Measurements from ENCODE around the gene HSD3B1.
"Not testable (repeated sequence)": the region's sequence is repeated elsewhere in the genome, so short reads cannot be mapped to it uniquely, and the experiment has no call there.

The HSD3B1 gene

DNA sequence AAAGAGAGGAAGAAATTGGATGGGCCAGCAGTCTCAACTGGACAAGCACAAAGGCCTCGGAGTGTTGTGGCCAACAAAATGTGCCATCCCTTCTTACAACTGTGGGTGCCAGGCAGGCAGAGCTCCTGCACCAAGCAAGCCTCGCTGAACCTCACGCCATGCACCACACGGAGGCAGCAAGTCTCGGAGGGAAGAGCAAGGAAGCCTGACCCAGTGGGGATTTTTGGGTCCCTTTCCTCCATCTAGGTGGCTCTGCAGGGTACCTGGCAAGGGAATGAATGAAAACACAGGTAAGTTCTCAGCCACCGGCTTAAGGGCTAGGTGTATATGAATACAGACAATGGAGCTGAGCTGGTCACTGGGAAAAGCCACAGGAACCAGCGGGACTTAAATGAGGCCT lies 40.8 kb downstream of the HSD3B1 start:
- H3K9me3 ChIP-seq (ENCODE audit: low read length): no peaks in the 10 kb centered on the region
- no peaks in the 10 kb centered on the region for H3K27me3 ChIP-seq (ENCODE audit: insufficient read depth, low read length)
- H3K4me3 ChIP-seq (ENCODE audit: low read length): no peak overlapping the region
- H3K36me3 ChIP-seq (ENCODE audit: insufficient read depth, low read length): no peaks in the 10 kb centered on the region
- H3K4me1 ChIP-seq (ENCODE audit: insufficient read depth, low read length): no peaks in the 10 kb centered on the region
- no peak overlapping the region for H2AFZ ChIP-seq (ENCODE audit: low read depth, low read length)

DNA sequence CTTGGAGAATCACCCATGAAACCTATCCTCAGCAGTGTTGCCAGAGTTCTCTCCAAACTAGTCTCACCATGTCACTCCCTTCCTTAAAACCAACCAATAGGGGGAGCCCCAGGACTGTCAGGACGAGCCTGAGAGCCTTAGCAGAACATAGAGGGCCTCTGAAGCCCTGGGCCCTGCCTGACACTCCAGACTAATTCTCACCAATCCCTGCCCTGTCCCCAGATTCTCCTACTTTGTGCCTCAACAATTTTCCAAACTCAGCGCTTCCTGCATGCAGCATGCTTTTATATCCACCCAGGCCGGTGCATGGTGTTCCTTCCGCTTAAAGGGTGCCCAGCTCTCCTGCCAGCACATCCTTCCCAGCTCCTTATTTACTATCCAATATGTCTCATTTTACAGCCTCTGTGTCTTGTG lies 42.7 kb downstream of the HSD3B1 start:
- no peaks in the 10 kb centered on the region for H3K27me3 ChIP-seq (ENCODE audit: insufficient read depth, low read length)
- no peak overlapping the region for H2AFZ ChIP-seq (ENCODE audit: low read depth, low read length)
- H3K9me3 ChIP-seq (ENCODE audit: low read length): no peaks in the 10 kb centered on the region
- H3K4me3 ChIP-seq (ENCODE audit: low read length): no peak overlapping the region
- no peaks in the 10 kb centered on the region for H3K36me3 ChIP-seq (ENCODE audit: insufficient read depth, low read length)
- H3K4me1 ChIP-seq (ENCODE audit: insufficient read depth, low read length): no peaks in the 10 kb centered on the region

DNA sequence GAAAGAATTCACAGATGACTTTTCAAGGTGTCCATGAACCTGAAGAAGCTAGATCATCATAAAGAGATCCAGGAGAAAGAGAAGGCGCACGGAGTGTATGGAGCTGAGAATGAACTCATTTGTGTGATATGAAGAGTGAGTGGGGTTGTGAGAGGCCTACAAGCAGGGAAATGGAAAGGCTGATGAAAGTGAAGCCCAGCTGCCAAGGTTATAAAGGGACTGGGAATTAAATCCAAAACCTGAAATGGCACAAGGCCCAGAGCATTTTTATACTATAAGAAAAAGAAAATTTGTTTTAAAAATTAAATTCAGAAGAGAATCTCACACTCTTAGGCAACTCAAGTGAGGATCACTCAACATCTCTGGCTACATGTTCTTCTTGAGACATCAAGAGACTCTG lies 43.4 kb downstream of the HSD3B1 start:
- H3K9me3 ChIP-seq (ENCODE audit: low read length): no peaks in the 10 kb centered on the region
- no peaks in the 10 kb centered on the region for H3K4me1 ChIP-seq (ENCODE audit: insufficient read depth, low read length)
- H3K27me3 ChIP-seq (ENCODE audit: insufficient read depth, low read length): no peaks in the 10 kb centered on the region
- no peak overlapping the region for H2AFZ ChIP-seq (ENCODE audit: low read depth, low read length)
- H3K36me3 ChIP-seq (ENCODE audit: insufficient read depth, low read length): no peaks in the 10 kb centered on the region
- no peak overlapping the region for H3K4me3 ChIP-seq (ENCODE audit: low read length)

DNA sequence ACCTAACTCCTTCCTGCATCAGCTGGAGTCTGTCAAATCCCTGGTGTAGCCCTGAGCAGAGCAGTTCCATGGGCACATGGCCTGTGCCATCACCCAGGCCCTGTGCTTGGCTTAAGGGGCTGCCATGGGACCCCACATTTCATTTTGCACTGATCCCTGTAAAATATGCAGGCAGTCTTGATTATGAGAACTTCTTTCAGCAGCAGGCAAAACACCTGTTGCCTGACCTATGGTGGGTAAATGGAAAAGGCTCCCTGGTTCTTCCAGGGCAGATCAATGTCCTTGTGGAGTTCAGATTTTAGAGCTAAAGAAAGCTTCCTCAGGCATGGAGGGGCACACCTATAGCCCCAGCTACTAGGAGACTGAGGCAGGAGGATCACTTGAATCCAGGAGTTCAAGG lies 44.2 kb downstream of the HSD3B1 start:
- no peaks in the 10 kb centered on the region for H3K36me3 ChIP-seq (ENCODE audit: insufficient read depth, low read length)
- no peaks in the 10 kb centered on the region for H3K4me1 ChIP-seq (ENCODE audit: insufficient read depth, low read length)
- H3K9me3 ChIP-seq (ENCODE audit: low read length): no peaks in the 10 kb centered on the region
- no peak overlapping the region for H2AFZ ChIP-seq (ENCODE audit: low read depth, low read length)
- H3K27me3 ChIP-seq (ENCODE audit: insufficient read depth, low read length): no peaks in the 10 kb centered on the region
- no peak overlapping the region for H3K4me3 ChIP-seq (ENCODE audit: low read length)

DNA sequence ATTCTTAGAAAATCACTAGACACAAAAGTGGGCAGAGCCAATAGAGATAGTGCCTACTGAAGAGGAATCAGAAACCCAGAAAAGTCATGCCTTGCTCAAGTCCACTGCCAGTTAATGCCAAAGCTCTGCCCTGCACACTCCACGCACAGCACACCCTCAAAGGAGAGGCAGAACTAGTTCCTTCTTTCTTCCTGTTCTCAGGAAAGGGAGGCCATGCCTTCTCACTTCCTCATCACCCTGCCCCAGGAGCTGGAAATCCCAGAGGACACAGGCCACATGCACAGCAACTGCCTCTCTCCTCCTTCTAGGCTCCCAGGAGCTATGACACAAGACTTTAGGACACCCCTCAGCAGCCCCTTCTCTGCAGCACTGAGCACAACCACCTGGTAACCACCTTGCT lies 45.6 kb downstream of the HSD3B1 start:
- H3K4me3 ChIP-seq (ENCODE audit: low read length); H3K27me3 ChIP-seq (ENCODE audit: insufficient read depth, low read length); H3K9me3 ChIP-seq (ENCODE audit: low read length); H3K4me1 ChIP-seq (ENCODE audit: insufficient read depth, low read length); H2AFZ ChIP-seq (ENCODE audit: low read depth, low read length); H3K36me3 ChIP-seq (ENCODE audit: insufficient read depth, low read length): not testable (repeated sequence)

DNA sequence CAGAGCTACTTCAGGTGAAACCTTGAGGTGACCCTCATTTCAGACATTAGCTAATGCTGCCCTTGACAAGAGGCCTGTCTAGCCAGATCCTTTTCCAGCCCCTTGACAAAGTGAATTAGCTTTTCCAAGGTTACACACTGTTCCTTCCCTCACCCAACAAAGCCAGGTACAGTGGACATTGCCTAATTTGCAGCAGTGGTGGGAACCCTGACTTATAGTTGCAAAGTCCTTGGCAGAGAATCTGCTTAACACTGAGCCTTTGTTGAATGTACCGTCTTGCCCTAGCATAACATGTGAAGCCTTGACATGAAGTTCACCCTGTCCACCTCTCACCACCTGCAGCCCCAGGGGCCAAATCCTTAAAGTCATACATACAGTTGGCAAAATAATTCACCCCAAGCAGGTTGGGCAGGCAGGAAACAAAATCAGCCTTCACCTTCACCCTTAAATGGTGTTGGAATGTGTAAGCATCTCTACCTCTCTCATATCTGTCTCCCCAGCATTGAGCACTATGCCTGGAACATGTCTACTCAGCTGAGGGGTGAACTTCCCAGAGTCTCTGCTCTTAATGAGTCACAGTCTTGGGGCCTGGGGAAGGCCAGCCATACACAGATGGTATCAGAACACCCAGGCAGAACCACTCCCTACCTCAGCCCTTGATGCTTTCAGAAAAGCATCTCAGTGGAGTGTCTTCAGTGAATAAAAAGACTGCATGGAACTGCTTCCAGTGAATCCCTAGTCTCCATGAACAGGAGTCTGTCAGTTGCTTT lies 46.5 kb downstream of the HSD3B1 start:
- H3K36me3 ChIP-seq (ENCODE audit: insufficient read depth, low read length); H3K9me3 ChIP-seq (ENCODE audit: low read length); H3K4me1 ChIP-seq (ENCODE audit: insufficient read depth, low read length); H3K27me3 ChIP-seq (ENCODE audit: insufficient read depth, low read length); H2AFZ ChIP-seq (ENCODE audit: low read depth, low read length); H3K4me3 ChIP-seq (ENCODE audit: low read length): not testable (repeated sequence)

DNA sequence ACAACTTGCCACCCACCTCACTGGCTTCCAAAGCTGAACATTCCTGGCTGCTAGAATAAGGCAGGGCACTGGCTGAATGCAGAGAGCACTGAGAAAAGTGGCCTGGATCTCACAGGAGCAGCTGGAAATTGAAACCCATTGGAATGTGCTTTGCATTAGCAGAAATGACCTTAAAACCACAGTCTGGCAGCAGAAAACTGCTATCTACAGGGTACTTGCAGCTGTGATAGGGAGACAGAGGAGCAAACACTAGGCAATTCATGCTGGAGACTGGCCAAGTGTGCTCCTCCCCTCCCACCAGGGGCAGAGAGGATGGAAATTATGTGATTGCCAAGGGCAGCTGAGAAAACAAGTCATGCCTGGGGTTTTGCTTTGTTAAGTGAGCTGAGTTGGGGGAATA lies 47.2 kb downstream of the HSD3B1 start:
- Histone ChIP-seq H3K4me1 (ENCODE audit: insufficient read depth, low read length) (no peaks in the 10 kb centered on the region), H3K27me3 (ENCODE audit: insufficient read depth, low read length) (no peaks in the 10 kb centered on the region), H3K4me3 (ENCODE audit: low read length) (no peak overlapping the region), H3K9me3 (ENCODE audit: low read length) (no peaks in the 10 kb centered on the region), H3K36me3 (ENCODE audit: insufficient read depth, low read length) (no peaks in the 10 kb centered on the region), H2AFZ (ENCODE audit: low read depth, low read length) (no peak overlapping the region)

DNA sequence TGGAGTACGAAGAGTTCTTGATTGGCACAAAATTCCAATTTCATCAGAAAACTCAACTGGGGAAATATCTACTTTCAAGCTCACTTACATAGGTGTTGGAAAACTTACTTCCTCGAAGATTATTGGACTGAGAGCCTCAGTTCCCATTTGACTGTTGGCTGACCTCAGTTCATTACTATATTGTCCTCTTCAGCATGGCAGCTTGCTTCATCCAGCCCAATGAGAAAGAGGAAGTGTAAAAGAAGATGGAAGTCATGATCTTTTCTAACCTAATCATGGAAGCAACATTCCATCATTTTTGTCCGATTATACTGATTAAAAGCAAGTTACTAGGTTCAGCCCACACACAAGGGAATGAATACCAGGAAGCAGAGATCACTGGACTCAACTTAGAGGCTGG lies 49.4 kb downstream of the HSD3B1 start:
- no peaks in the 10 kb centered on the region for H3K36me3 ChIP-seq (ENCODE audit: insufficient read depth, low read length)
- no peaks in the 10 kb centered on the region for H3K4me1 ChIP-seq (ENCODE audit: insufficient read depth, low read length)
- H2AFZ ChIP-seq (ENCODE audit: low read depth, low read length): no peak overlapping the region
- no peaks in the 10 kb centered on the region for H3K27me3 ChIP-seq (ENCODE audit: insufficient read depth, low read length)
- H3K4me3 ChIP-seq (ENCODE audit: low read length): no peak overlapping the region
- H3K9me3 ChIP-seq (ENCODE audit: low read length): no peaks in the 10 kb centered on the region

DNA sequence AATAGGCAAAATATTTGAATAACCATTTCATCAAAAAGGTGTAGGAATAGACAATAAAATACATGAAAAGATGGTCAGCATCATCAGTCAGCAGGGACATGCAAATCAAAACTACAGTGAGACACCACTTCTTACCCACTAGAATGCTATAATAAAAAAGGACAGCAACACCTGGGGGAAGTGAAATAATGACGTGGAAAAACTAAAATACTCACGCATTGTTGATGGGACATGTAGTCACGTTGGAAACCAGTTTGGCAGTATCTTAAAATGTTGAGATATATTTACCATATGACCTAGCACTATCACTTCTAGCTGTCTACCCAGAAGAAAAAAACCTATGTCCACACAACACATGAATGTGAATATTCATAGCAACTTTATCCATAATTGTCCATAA lies 53.4 kb downstream of the HSD3B1 start:
- H3K4me1 ChIP-seq (ENCODE audit: insufficient read depth, low read length); H3K36me3 ChIP-seq (ENCODE audit: insufficient read depth, low read length); H2AFZ ChIP-seq (ENCODE audit: low read depth, low read length); H3K27me3 ChIP-seq (ENCODE audit: insufficient read depth, low read length); H3K4me3 ChIP-seq (ENCODE audit: low read length); H3K9me3 ChIP-seq (ENCODE audit: low read length): not testable (repeated sequence)

DNA sequence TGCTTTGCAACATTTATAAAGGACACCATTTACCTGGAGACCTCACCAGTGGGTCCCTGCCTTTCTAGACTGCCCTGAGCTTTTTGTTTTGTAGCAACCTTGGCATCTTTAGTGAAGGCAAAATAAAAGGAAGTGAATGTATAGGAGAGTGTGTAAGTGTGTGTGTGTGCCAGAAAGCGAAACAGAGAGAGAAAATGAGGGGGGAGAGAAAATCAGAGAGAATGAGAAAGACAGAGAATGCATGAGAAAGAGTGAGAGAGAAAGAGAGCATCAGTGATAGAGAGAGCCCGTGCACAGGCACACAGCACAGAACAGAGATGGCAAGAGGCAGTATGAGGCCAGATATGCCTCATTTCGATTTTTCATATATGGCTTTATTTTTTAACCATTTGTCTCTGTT lies 57.5 kb downstream of the HSD3B1 start:
- no peaks in the 10 kb centered on the region for H3K4me1 ChIP-seq (ENCODE audit: insufficient read depth, low read length)
- no peaks in the 10 kb centered on the region for H3K9me3 ChIP-seq (ENCODE audit: low read length)
- H3K27me3 ChIP-seq (ENCODE audit: insufficient read depth, low read length): peaks cover 4% of the 10 kb centered on the region

More for the DNA sequence above, 57.5 kb downstream of the HSD3B1 start:
- Histone ChIP-seq H2AFZ (ENCODE audit: low read depth, low read length) (no peak overlapping the region), H3K36me3 (ENCODE audit: insufficient read depth, low read length) (no peaks in the 10 kb centered on the region), H3K4me3 (ENCODE audit: low read length) (no peak overlapping the region)
